Fibroblast of lung (primary cell): Measurements from ENCODE around the gene LY6G6C.

Source experiments
- CTCF ChIP-seq, 2 donors: IDR thresholded peaks in 1 of 2; conservative IDR thresholded peaks in 1 of 2; 1 replicate in 1 of 2; 2 replicates in 1 of 2; pipeline ENCODE4 v1.5.1; 2011 to 2012; ENCODE audit warnings: low read length in 2 of 2, control low read depth in 1 of 2, inconsistent platforms in 1 of 2, low read depth in 1 of 2, mild to moderate bottlenecking in 1 of 2
- EZH2 ChIP-seq: IDR thresholded peaks from 2 replicates; pipeline ENCODE4 v1.5.1; 2012; ENCODE audit warnings: low read length, control low read depth, mild to moderate bottlenecking; ENCODE audit errors: missing control alignments

GRCh38 chr6:31767096-31767645 is 45.6 kb upstream of the LY6G6C start:
- no peak for TF ChIP-seq CTCF (conservative IDR thresholded peaks at IDR 0.05 in 1 of 2, IDR thresholded peaks at IDR 0.05 in 1 of 2; ENCODE audit: low read depth in 1 of 2, low read length in 2 of 2)
- TF ChIP-seq EZH2, result no peak
